ENCODE measurements around the gene PLEKHH1.

PLEKHH1 gene

GRCh38 chr14:67544590-67544989, 11.5 kb downstream of the PLEKHH1 start:
- peaks cover 5% of the 10 kb centered on the region for H3K4me1 Mint-ChIP-seq
- no peak overlapping the region for H3K4me3 Mint-ChIP-seq
- H3K27ac Mint-ChIP-seq (ENCODE audit: low read depth) = no peak overlapping the region
- no peaks in the 10 kb centered on the region for H3K9me3 Mint-ChIP-seq
- ATAC-seq (replicated peaks; ENCODE audit: extremely low read depth, poor library complexity, severe bottlenecking) (no peak), DNase-seq (ENCODE audit: low spot score in 2 of 2) (no peak)
- peaks cover 74% of the 10 kb centered on the region for H3K27me3 Mint-ChIP-seq
- peaks cover 2% of the 10 kb centered on the region for H3K36me3 Mint-ChIP-seq (ENCODE audit: insufficient read depth)

GRCh38 chr14:67547224-67547780, 14.2 kb downstream of the PLEKHH1 start:
- Mint-ChIP-seq H3K36me3 (ENCODE audit: insufficient read depth) (no peaks in the 10 kb centered on the region), H3K27ac (ENCODE audit: low read depth) (no peak overlapping the region), H3K4me3 (no peak overlapping the region), H3K27me3 (peaks cover 69% of the 10 kb centered on the region), H3K9me3 (no peaks in the 10 kb centered on the region), H3K4me1 (no peaks in the 10 kb centered on the region)
- no peak for DNase-seq (ENCODE audit: low spot score in 2 of 2)
- ATAC-seq (replicated peaks; ENCODE audit: extremely low read depth, poor library complexity, severe bottlenecking) = no peak

GRCh38 chr14:67549734-67550133, 16.6 kb downstream of the PLEKHH1 start:
- ATAC-seq (replicated peaks; ENCODE audit: extremely low read depth, poor library complexity, severe bottlenecking) (no peak), DNase-seq (ENCODE audit: low spot score in 2 of 2) (no peak)
- no peaks in the 10 kb centered on the region for H3K36me3 Mint-ChIP-seq (ENCODE audit: insufficient read depth)
- H3K27ac Mint-ChIP-seq (ENCODE audit: low read depth) = no peak overlapping the region
- no peaks in the 10 kb centered on the region for H3K9me3 Mint-ChIP-seq
- no peaks in the 10 kb centered on the region for H3K4me1 Mint-ChIP-seq
- H3K27me3 Mint-ChIP-seq = peaks cover 45% of the 10 kb centered on the region
- H3K4me3 Mint-ChIP-seq = no peak overlapping the region

GRCh38 chr14:67551123-67551522, 18.0 kb downstream of the PLEKHH1 start:
- no peak for DNase-seq (ENCODE audit: low spot score in 2 of 2)
- Mint-ChIP-seq H3K4me1 (no peaks in the 10 kb centered on the region), H3K9me3 (no peaks in the 10 kb centered on the region), H3K4me3 (no peak overlapping the region), H3K36me3 (ENCODE audit: insufficient read depth) (no peaks in the 10 kb centered on the region), H3K27ac (ENCODE audit: low read depth) (no peak overlapping the region), H3K27me3 (peaks cover 31% of the 10 kb centered on the region)
- ATAC-seq (replicated peaks; ENCODE audit: extremely low read depth, poor library complexity, severe bottlenecking) = no peak

- H3K4me1 Mint-ChIP-seq = no peaks in the 10 kb centered on the region
- peaks cover 27% of the 10 kb centered on the region for H3K27me3 Mint-ChIP-seq
- no peaks in the 10 kb centered on the region for H3K9me3 Mint-ChIP-seq
- H3K4me3 Mint-ChIP-seq = no peak overlapping the region
- ATAC-seq (replicated peaks; ENCODE audit: extremely low read depth, poor library complexity, severe bottlenecking) = no peak
- DNase-seq (ENCODE audit: low spot score in 2 of 2) = no peak
- H3K36me3 Mint-ChIP-seq (ENCODE audit: insufficient read depth) = no peaks in the 10 kb centered on the region
- H3K27ac Mint-ChIP-seq (ENCODE audit: low read depth) = no peak overlapping the region
These were observed 18.9 kb downstream of the PLEKHH1 start for GRCh38 chr14:67551940-67552339.

- Mint-ChIP-seq H3K27ac (ENCODE audit: low read depth) (no peak overlapping the region), H3K4me3 (no peak overlapping the region), H3K27me3 (peaks cover 27% of the 10 kb centered on the region), H3K36me3 (ENCODE audit: insufficient read depth) (no peaks in the 10 kb centered on the region), H3K4me1 (no peaks in the 10 kb centered on the region), H3K9me3 (no peaks in the 10 kb centered on the region)
- DNase-seq (ENCODE audit: low spot score in 2 of 2) (no peak), ATAC-seq (replicated peaks; ENCODE audit: extremely low read depth, poor library complexity, severe bottlenecking) (no peak)
These were observed 20.5 kb downstream of the PLEKHH1 start for GRCh38 chr14:67553547-67553946.

GRCh38 chr14:67554341-67554740, 21.3 kb downstream of the PLEKHH1 start:
- H3K9me3 Mint-ChIP-seq = no peaks in the 10 kb centered on the region
- ATAC-seq (replicated peaks; ENCODE audit: extremely low read depth, poor library complexity, severe bottlenecking) (no peak), DNase-seq (ENCODE audit: low spot score in 2 of 2) (no peak)

GRCh38 chr14:67555518-67556090, 22.5 kb downstream of the PLEKHH1 start:
- ATAC-seq (replicated peaks; ENCODE audit: extremely low read depth, poor library complexity, severe bottlenecking) (no peak), DNase-seq (ENCODE audit: low spot score in 2 of 2) (no peak)
- no peaks in the 10 kb centered on the region for H3K36me3 Mint-ChIP-seq (ENCODE audit: insufficient read depth)
- peaks cover 13% of the 10 kb centered on the region for H3K27me3 Mint-ChIP-seq
- H3K4me3 Mint-ChIP-seq = no peak overlapping the region
- no peaks in the 10 kb centered on the region for H3K9me3 Mint-ChIP-seq
- H3K4me1 Mint-ChIP-seq = no peaks in the 10 kb centered on the region
- no peak overlapping the region for H3K27ac Mint-ChIP-seq (ENCODE audit: low read depth)

More at GRCh38 chr14:67554341-67554740, 21.3 kb downstream of the PLEKHH1 start:
- Mint-ChIP-seq H3K27ac (ENCODE audit: low read depth) (no peak overlapping the region), H3K27me3 (peaks cover 19% of the 10 kb centered on the region), H3K4me3 (no peak overlapping the region), H3K4me1 (no peaks in the 10 kb centered on the region), H3K36me3 (ENCODE audit: insufficient read depth) (no peaks in the 10 kb centered on the region)

GRCh38 chr14:67556671-67557070, 23.6 kb downstream of the PLEKHH1 start:
- Mint-ChIP-seq H3K4me3 (no peak overlapping the region), H3K4me1 (no peaks in the 10 kb centered on the region), H3K27me3 (peaks cover 7% of the 10 kb centered on the region), H3K9me3 (no peaks in the 10 kb centered on the region), H3K36me3 (ENCODE audit: insufficient read depth) (no peaks in the 10 kb centered on the region), H3K27ac (ENCODE audit: low read depth) (no peak overlapping the region)
- ATAC-seq (replicated peaks; ENCODE audit: extremely low read depth, poor library complexity, severe bottlenecking) (no peak), DNase-seq (ENCODE audit: low spot score in 2 of 2) (no peak)

GRCh38 chr14:67557118-67557517, 24.0 kb downstream of the PLEKHH1 start:
- Mint-ChIP-seq H3K27ac (ENCODE audit: low read depth) (no peak overlapping the region), H3K27me3 (peaks cover 2% of the 10 kb centered on the region), H3K36me3 (ENCODE audit: insufficient read depth) (no peaks in the 10 kb centered on the region), H3K4me1 (no peaks in the 10 kb centered on the region), H3K9me3 (no peaks in the 10 kb centered on the region), H3K4me3 (no peak overlapping the region)
- DNase-seq (ENCODE audit: low spot score in 2 of 2) (no peak), ATAC-seq (replicated peaks; ENCODE audit: extremely low read depth, poor library complexity, severe bottlenecking) (no peak)

GRCh38 chr14:67557656-67558055, 24.6 kb downstream of the PLEKHH1 start:
- Mint-ChIP-seq H3K27me3 (no peaks in the 10 kb centered on the region), H3K4me3 (no peak overlapping the region), H3K27ac (ENCODE audit: low read depth) (no peak overlapping the region), H3K36me3 (ENCODE audit: insufficient read depth) (no peaks in the 10 kb centered on the region), H3K4me1 (no peaks in the 10 kb centered on the region), H3K9me3 (no peaks in the 10 kb centered on the region)
- ATAC-seq (replicated peaks; ENCODE audit: extremely low read depth, poor library complexity, severe bottlenecking) (no peak), DNase-seq (ENCODE audit: low spot score in 2 of 2) (no peak)

- Mint-ChIP-seq H3K27ac (ENCODE audit: low read depth) (no peak overlapping the region), H3K4me1 (no peaks in the 10 kb centered on the region), H3K4me3 (no peak overlapping the region)
These were observed 26.5 kb downstream of the PLEKHH1 start for GRCh38 chr14:67559639-67560038.

GRCh38 chr14:67562025-67562775, 29.1 kb downstream of the PLEKHH1 start:
- ATAC-seq (replicated peaks; ENCODE audit: extremely low read depth, poor library complexity, severe bottlenecking) (no peak), DNase-seq (ENCODE audit: low spot score in 2 of 2) (no peak)
- Mint-ChIP-seq H3K27me3 (peaks cover 3% of the 10 kb centered on the region), H3K9me3 (no peaks in the 10 kb centered on the region), H3K4me1 (no peaks in the 10 kb centered on the region), H3K4me3 (no peak overlapping the region), H3K36me3 (ENCODE audit: insufficient read depth) (no peaks in the 10 kb centered on the region), H3K27ac (ENCODE audit: low read depth) (no peak overlapping the region)

More at GRCh38 chr14:67559639-67560038, 26.5 kb downstream of the PLEKHH1 start:
- Mint-ChIP-seq H3K36me3 (ENCODE audit: insufficient read depth) (no peaks in the 10 kb centered on the region), H3K9me3 (no peaks in the 10 kb centered on the region), H3K27me3 (no peaks in the 10 kb centered on the region)
- no peak for DNase-seq (ENCODE audit: low spot score in 2 of 2)
- ATAC-seq (replicated peaks; ENCODE audit: extremely low read depth, poor library complexity, severe bottlenecking) = no peak
